Mucosa of rectum (tissue), 2 donors: Measurements from ENCODE around the gene ATP8A1.
"Not testable (repeated sequence)": the region's sequence is repeated elsewhere in the genome, so short reads cannot be mapped to it uniquely, and the experiment has no call there.

ENCODE experiments used
- H3K27ac ChIP-seq, 2 donors: one replicate each; pipeline ENCODE4 v1.7.0; 2013; ENCODE audit warnings: inconsistent platforms in 2 of 2, low read depth in 2 of 2, low read length in 2 of 2
- H3K27me3 ChIP-seq, 2 donors: one replicate each; pipeline ENCODE4 v1.7.0; 2013; ENCODE audit warnings: low read length in 2 of 2; ENCODE audit not compliant: control insufficient read depth in 2 of 2, insufficient read depth in 2 of 2
- H3K36me3 ChIP-seq, 2 donors: one replicate each; pipeline ENCODE4 v1.7.0; 2013; ENCODE audit warnings: low read length in 2 of 2; ENCODE audit not compliant: control insufficient read depth in 2 of 2, insufficient read depth in 2 of 2
- H3K4me1 ChIP-seq, 2 donors: one replicate each; pipeline ENCODE4 v1.7.0; 2013; ENCODE audit warnings: low read length in 2 of 2, mild to moderate bottlenecking in 1 of 2; ENCODE audit not compliant: control insufficient read depth in 2 of 2, insufficient read depth in 2 of 2
- H3K4me3 ChIP-seq, 2 donors: one replicate each; pipeline ENCODE4 v1.7.0; 2013; ENCODE audit warnings: low read length in 2 of 2
- H3K9ac ChIP-seq, 2 donors: one replicate each; pipeline ENCODE4 v1.7.0; 2013; ENCODE audit warnings: low read length in 2 of 2, low read depth in 1 of 2, mild to moderate bottlenecking in 1 of 2
- H3K9me3 ChIP-seq, 2 donors: one replicate each; pipeline ENCODE4 v1.7.0; 2013; ENCODE audit warnings: low read length in 2 of 2; ENCODE audit not compliant: control insufficient read depth in 2 of 2
- donor health status: healthy.
- donor health status: Normal muscosa, but diverticular disease.

The ATP8A1 gene

DNA sequence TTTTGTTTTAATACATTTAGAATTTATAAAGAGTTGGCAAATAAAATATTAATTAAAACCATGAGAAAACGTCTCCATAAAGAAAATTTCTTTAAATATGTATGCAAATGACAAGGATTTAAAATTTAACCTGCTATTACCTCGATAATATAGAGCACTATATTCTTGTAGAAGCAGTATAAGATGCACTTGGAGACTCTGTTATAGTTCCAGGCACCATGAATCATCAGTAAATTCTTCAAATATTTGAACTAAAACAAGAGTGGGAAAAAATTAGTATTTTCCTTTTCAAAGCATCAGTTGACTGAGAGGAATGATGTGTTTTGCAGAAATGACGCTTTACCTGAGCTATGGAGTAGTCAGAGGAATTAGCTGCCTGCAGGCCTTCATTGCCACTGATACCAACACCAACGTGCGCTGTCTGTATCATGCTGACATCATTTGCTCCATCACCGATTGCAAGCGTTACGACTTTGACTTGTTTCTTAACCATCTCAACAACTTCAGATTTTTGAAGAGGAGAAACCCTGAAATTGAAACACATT lies 192.3 kb downstream of the ATP8A1 start:
- no peaks in the 10 kb centered on the region for H3K27me3 ChIP-seq
- no peaks in the 10 kb centered on the region for H3K9me3 ChIP-seq

GRCh38 chr4:42461216-42461615 lies 195.7 kb downstream of the ATP8A1 start:
- H3K27ac ChIP-seq, H3K27me3 ChIP-seq: not testable (repeated sequence)

More for the DNA sequence above, 192.3 kb downstream of the ATP8A1 start:
- Histone ChIP-seq H3K27ac (no peak overlapping the region), H3K9ac (no peak overlapping the region), H3K4me3 (no peak overlapping the region), H3K4me1 (peaks cover 0 to 3% of the 10 kb centered on the region in 2 donors), H3K36me3 (peaks cover 4 to 21% of the 10 kb centered on the region in 2 donors)

DNA sequence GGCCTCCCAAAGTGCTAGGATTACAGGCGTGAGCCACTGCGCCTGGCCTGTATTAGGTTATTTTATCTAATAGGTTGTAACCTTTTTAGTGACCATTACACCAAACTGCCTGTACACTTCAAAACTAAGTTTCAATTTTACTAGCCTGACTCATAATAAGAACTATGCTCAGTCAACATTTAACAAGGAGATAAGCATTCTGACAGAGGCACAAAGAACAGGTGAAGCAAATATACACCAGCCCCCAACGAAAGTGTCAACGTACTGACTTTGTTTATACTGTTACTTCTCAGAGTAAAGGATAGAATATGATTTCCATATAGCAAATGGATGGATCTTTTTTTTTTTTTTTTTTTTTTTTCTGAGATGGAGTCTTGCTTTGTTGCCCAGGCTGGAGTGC lies 196.9 kb downstream of the ATP8A1 start:
- Histone ChIP-seq H3K27ac (no peak overlapping the region), H3K27me3 (no peaks in the 10 kb centered on the region), H3K36me3 (peaks cover 4 to 23% of the 10 kb centered on the region in 2 donors), H3K9ac (no peak overlapping the region), H3K4me1 (peaks cover 0 to 3% of the 10 kb centered on the region in 2 donors), H3K9me3 (no peaks in the 10 kb centered on the region), H3K4me3 (no peak overlapping the region)

More at GRCh38 chr4:42461216-42461615, 195.7 kb downstream of the ATP8A1 start:
- H3K9me3 ChIP-seq, H3K9ac ChIP-seq, H3K4me1 ChIP-seq, H3K4me3 ChIP-seq: not testable (repeated sequence)
- peaks cover 4 to 21% of the 10 kb centered on the region in 2 donors for H3K36me3 ChIP-seq

DNA sequence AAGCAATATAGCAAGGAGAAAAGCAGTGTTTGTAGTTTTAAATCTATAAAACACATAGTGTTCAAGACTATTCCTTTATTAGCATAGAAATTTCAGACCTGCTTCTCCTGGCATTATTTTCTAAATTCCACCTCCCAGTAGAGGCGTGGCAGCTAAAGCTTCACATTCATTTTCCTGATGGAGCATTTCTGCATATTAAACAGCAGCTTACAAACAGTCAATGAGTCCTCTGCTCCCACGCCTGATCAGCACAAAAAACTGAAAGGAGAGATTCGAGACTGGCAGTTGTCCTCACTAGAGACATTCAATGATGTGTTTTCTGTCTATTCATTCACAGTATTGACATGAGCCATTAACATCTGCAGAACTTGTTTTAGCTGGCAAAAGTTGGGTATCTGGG lies 198.2 kb downstream of the ATP8A1 start:
- H3K27me3 ChIP-seq = no peaks in the 10 kb centered on the region
- H3K36me3 ChIP-seq = peaks cover 0 to 17% of the 10 kb centered on the region in 2 donors
- H3K27ac ChIP-seq = no peak overlapping the region
- peaks cover 0 to 3% of the 10 kb centered on the region in 2 donors for H3K4me1 ChIP-seq
- no peak overlapping the region for H3K9ac ChIP-seq
- no peaks in the 10 kb centered on the region for H3K9me3 ChIP-seq
- no peak overlapping the region for H3K4me3 ChIP-seq

DNA sequence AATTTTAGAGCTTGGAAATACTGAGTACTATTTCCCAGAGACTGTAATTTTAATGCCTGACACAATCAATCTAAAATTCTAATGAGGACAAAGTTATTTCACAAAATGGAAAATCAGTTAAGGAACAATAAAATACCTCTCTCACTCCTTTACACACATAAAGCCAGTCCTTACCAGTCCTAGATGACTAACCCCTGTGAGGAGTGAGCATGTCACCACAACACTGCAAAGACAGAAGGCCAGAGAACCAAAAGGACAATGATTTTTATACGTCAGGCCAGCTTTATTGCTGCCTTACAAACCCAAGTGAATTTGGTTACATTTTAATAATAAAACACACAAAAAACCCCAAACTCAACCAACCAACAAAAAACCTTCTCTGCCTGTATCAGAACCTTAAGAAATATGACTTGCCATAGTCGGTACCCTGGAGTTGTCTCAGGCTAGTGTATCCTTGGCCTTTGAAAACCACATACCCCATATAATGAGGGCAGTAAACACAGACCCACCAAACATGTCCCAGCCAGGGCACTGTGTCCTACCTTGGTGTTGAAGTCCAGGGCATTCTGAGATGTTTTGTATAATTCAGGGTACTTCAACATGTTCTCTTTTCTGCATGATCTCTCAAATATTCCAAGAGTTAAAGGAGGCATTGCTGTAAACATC lies 202.0 kb downstream of the ATP8A1 start:
- no peak overlapping the region for H3K9ac ChIP-seq
- no peaks in the 10 kb centered on the region for H3K4me1 ChIP-seq
- H3K4me3 ChIP-seq = no peak overlapping the region
- H3K36me3 ChIP-seq = peaks cover 8 to 9% of the 10 kb centered on the region in 2 donors
- H3K9me3 ChIP-seq = no peaks in the 10 kb centered on the region
- no peaks in the 10 kb centered on the region for H3K27me3 ChIP-seq
- no peak overlapping the region for H3K27ac ChIP-seq

GRCh38 chr4:42453612-42454011 lies 203.3 kb downstream of the ATP8A1 start:
- Histone ChIP-seq H3K9me3 (no peaks in the 10 kb centered on the region), H3K27ac (no peak overlapping the region), H3K4me1 (no peaks in the 10 kb centered on the region), H3K9ac (no peak overlapping the region), H3K36me3 (peaks cover 9 to 14% of the 10 kb centered on the region in 2 donors), H3K27me3 (no peaks in the 10 kb centered on the region), H3K4me3 (no peak overlapping the region)

GRCh38 chr4:42452823-42453222 lies 204.1 kb downstream of the ATP8A1 start:
- H3K27me3 ChIP-seq = no peaks in the 10 kb centered on the region
- H3K4me3 ChIP-seq = no peak overlapping the region
- H3K9ac ChIP-seq = no peak overlapping the region

GRCh38 chr4:42446823-42447222 lies 210.1 kb downstream of the ATP8A1 start:
- Histone ChIP-seq H3K36me3 (peaks cover 21 to 24% of the 10 kb centered on the region in 2 donors), H3K4me3 (no peak overlapping the region), H3K27me3 (no peaks in the 10 kb centered on the region), H3K9ac (no peak overlapping the region), H3K9me3 (no peaks in the 10 kb centered on the region), H3K4me1 (no peaks in the 10 kb centered on the region), H3K27ac (no peak overlapping the region)

More at GRCh38 chr4:42452823-42453222, 204.1 kb downstream of the ATP8A1 start:
- Histone ChIP-seq H3K36me3 (peaks cover 9 to 14% of the 10 kb centered on the region in 2 donors), H3K27ac (no peak overlapping the region), H3K4me1 (no peaks in the 10 kb centered on the region), H3K9me3 (no peaks in the 10 kb centered on the region)

GRCh38 chr4:42445038-42445437 lies 211.9 kb downstream of the ATP8A1 start:
- Histone ChIP-seq H3K4me1 (no peaks in the 10 kb centered on the region), H3K36me3 (peaks cover 17 to 18% of the 10 kb centered on the region in 2 donors), H3K27me3 (no peaks in the 10 kb centered on the region), H3K27ac (no peak overlapping the region), H3K9ac (no peak overlapping the region), H3K4me3 (no peak overlapping the region), H3K9me3 (no peaks in the 10 kb centered on the region)

GRCh38 chr4:42442601-42443000 lies 214.3 kb downstream of the ATP8A1 start:
- Histone ChIP-seq H3K9me3 (no peaks in the 10 kb centered on the region), H3K27me3 (no peaks in the 10 kb centered on the region), H3K36me3 (peaks cover 12 to 25% of the 10 kb centered on the region in 2 donors), H3K4me1 (no peaks in the 10 kb centered on the region), H3K9ac (no peak overlapping the region), H3K27ac (no peak overlapping the region), H3K4me3 (no peak overlapping the region)
